Epithelial cell of proximal tubule (primary cell): ENCODE results near the gene ART4. TPM values are rescaled to one million over a fixed set of nuclear protein-coding genes. Genes with fewer than 3 reads are reported as not detected.

Experiments
- DNase-seq: peaks from one replicate; pipeline ENCODE4 v3.0.0-alpha.2; 2011; ENCODE audit warnings: low read depth
- H3K4me3 ChIP-seq: 2 replicates; pipeline ENCODE4 v1.5.1; 2011; ENCODE audit warnings: low read depth, mild to moderate bottlenecking, low read length
- CTCF ChIP-seq: conservative IDR thresholded peaks from 2 replicates; pipeline ENCODE4 v1.5.1; 2012; ENCODE audit warnings: low read depth, mild to moderate bottlenecking, low read length
- total RNA-seq: library from RNA; depleted of rRNA; stranded (reverse); fragments of >200 nt; gene quantifications from 2 replicates; pipeline ENCODE4 v1.2.3, GENCODE V29; 2015

Gene ART4
- total RNA-seq, 1 donor from 2014 or later: not detected

- no peak for DNase-seq
- TF ChIP-seq CTCF: no peak
- H3K4me3 ChIP-seq: no peak overlapping the region
Measured at GRCh38 chr12:14825256-14825655, 18.1 kb downstream of the ART4 start.

GRCh38 chr12:14824012-14824634 is 19.2 kb downstream of the ART4 start:
- no peak for TF ChIP-seq CTCF
- no peak for DNase-seq
- no peak overlapping the region for H3K4me3 ChIP-seq

- TF ChIP-seq CTCF: no peak
- H3K4me3 ChIP-seq: no peak within 1 kb of the TSS
- no peak for DNase-seq
Measured at GRCh38 chr12:14814014-14814413, 29.3 kb downstream of the ART4 start, which contains the start of gene SMCO3. Gene SMCO3 (minus strand): TSS chr12:14814182. CDS start chr12:14806680, 7,502 bp downstream.

GRCh38 chr12:14811486-14811885 is 31.8 kb downstream of the ART4 start:
- DNase-seq: no peak
- TF ChIP-seq CTCF: no peak
- no peak overlapping the region for H3K4me3 ChIP-seq

- DNase-seq: no peak
- no peak overlapping the region for H3K4me3 ChIP-seq
- peak; percentile 92 for TF ChIP-seq CTCF
Measured at GRCh38 chr12:14810953-14811483, 32.3 kb downstream of the ART4 start.

GRCh38 chr12:14810167-14810952 is 33.0 kb downstream of the ART4 start:
- TF ChIP-seq CTCF: no peak
- no peak for DNase-seq
- no peak overlapping the region for H3K4me3 ChIP-seq
